ENCODE measurements around the gene ZNF878. TPM values are rescaled to one million over a fixed set of nuclear protein-coding genes. Genes with fewer than 3 reads are reported as not detected.

ZNF878 gene
- total RNA-seq, 2 experiments from 2014 or later = 0.57 to 0.80 TPM

DNA sequence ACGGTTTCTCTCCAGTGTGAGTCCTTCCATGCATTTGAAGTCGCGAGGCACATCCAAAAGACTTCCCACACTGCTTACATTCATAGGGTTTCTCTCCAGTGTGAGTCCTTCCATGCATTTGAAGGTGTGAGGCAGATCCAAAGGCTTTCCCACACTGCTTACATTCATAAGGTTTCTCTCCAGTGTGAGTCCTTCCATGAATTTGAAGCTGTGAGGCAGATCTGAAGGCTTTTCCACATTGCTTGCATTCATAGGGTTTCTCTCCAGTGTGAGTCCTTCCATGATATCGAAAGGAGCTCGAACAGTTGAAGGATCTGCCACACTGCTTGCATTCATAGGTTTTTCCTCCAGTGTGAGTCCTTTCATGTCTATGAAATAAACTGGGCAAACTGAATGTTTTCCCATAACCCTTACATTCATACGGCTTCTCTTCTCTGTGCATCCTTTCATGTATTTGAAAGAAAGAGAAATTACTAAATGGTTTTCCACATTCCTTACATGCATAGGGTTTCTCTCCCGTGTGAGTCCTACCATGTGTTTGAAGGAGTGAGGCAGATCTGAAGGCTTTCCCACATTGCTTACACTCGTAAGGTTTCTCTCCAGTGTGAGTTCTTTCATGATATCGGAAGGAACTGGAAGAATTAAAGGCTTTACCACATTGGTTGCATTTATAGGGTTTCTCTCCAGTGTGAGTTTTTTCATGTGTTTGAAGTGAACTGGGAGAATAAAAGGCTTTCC is 37.6 kb downstream of the ZNF878 start:
- H3K4me1 Mint-ChIP-seq (ENCODE audit: low read depth) = no peaks in the 10 kb centered on the region
- peaks cover 67% of the 10 kb centered on the region for H3K9me3 Mint-ChIP-seq
- DNase-seq = no peak
- H3K27me3 Mint-ChIP-seq = no peaks in the 10 kb centered on the region
- no peak overlapping the region for H3K4me3 Mint-ChIP-seq
- ChIA-PET POLR2A (no interaction called here), CTCF (no interaction called here)
- H3K27ac Mint-ChIP-seq = no peak overlapping the region
- intact Hi-C loops (cut with micrococcal nuclease) = no loop called here
- H3K36me3 Mint-ChIP-seq = peaks cover 75% of the 10 kb centered on the region

- Mint-ChIP-seq H3K9me3 (no peaks in the 10 kb centered on the region), H3K36me3 (peaks cover 29% of the 10 kb centered on the region), H3K4me1 (ENCODE audit: low read depth) (peaks cover 20% of the 10 kb centered on the region), H3K27ac (peak overlapping the region; percentile 72), H3K4me3 (no peak overlapping the region), H3K27me3 (no peaks in the 10 kb centered on the region)
- ChIA-PET CTCF (interaction anchor here (1.0 to 2.5 kb wide), 7 partner anchors 11 to 203 kb away, joined by 3 to 9 read pairs (median 4); partner anchors contain the start of genes ZNF491 and ZNF700), POLR2A (interaction anchor here (1.1 kb wide), 1 partner anchor 12 kb away, joined by 3 read pairs; no protein-coding TSS in a partner anchor)
- peak; percentile 54 for DNase-seq
- intact Hi-C loops (cut with micrococcal nuclease) = loop anchor here (1.0 to 2.0 kb wide), 3 partner anchors 12 to 76 kb away; partner anchors contain the start of gene ZNF878
Observed at GRCh38 chr19:12000152-12000981, 52.4 kb downstream of the ZNF878 start.

DNA sequence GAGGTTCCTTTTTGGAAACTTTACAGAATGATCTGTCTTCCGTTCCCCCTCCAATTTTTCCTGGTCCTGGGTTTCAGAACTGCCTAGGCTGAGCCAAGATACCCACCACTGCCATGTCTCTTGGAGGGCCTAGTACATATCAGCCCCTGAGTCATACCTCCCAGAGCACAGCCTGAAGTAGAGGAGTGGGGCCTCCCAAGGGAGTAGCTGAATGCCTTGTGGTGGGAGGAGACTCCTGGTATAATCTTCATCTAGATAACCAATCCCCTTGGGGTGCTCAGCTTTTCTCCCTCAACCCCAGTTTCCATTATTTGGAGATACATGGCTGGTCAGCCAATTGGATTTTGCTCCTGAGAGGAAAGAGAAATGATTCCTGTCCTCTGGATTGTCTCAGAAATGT is 57.6 kb downstream of the ZNF878 start:
- Mint-ChIP-seq H3K36me3 (peaks cover 8% of the 10 kb centered on the region), H3K27ac (no peak overlapping the region), H3K27me3 (no peaks in the 10 kb centered on the region), H3K9me3 (no peaks in the 10 kb centered on the region), H3K4me3 (no peak overlapping the region), H3K4me1 (ENCODE audit: low read depth) (peaks cover 19% of the 10 kb centered on the region)
- DNase-seq = no peak
- POLR2A ChIA-PET = no interaction called here
- intact Hi-C loops (cut with micrococcal nuclease) = no loop called here
- CTCF ChIA-PET = no interaction called here

Other genes with a start within 250 kb of the ZNF878 start
- 1 to 10 TPM; 5.7 to 6.4 TPM for gene ZNF440, start 238.7 kb downstream of the ZNF878 start, total RNA-seq
- 1 to 10 TPM; 4.8 to 5.6 TPM for gene ZNF439, start 204.2 kb downstream of the ZNF878 start, total RNA-seq
- gene ZNF69, start 165.2 kb downstream of the ZNF878 start, total RNA-seq = 1 to 10 TPM in 1 of 2 experiments, under 1 TPM in 1; 0.94 to 1.5 TPM
- 10 to 100 TPM; 12.9 to 13.0 TPM for gene ZNF700, start 127.9 kb downstream of the ZNF878 start, total RNA-seq
- 1 to 10 TPM in 1 of 2 experiments, under 1 TPM in 1; 0.97 to 1.6 TPM for gene ZNF763, start 87.9 kb downstream of the ZNF878 start, total RNA-seq
- under 1 TPM; 0.27 to 0.33 TPM for gene ZNF433, start 17.3 kb downstream of the ZNF878 start, total RNA-seq
- 1 to 10 TPM; 2.5 TPM for gene ZNF844, start 11.8 kb upstream of the ZNF878 start, total RNA-seq
- 1 to 10 TPM; 1.5 to 2.7 TPM for gene ZNF20, start 87.4 kb upstream of the ZNF878 start, total RNA-seq
- gene ZNF625, start 103.8 kb upstream of the ZNF878 start, total RNA-seq = 1 to 10 TPM; 2.5 to 3.4 TPM
- gene ZNF136, start 110.1 kb upstream of the ZNF878 start, total RNA-seq = 10 to 100 TPM in 1 of 2 experiments, 1 to 10 TPM in 1; 9.5 to 12.8 TPM
- gene ZNF44, start 241.9 kb upstream of the ZNF878 start, total RNA-seq = 1 to 10 TPM; 7.5 to 8.9 TPM

Data from activated CD4-positive, alpha-beta memory T cell treated with anti-CD3 and anti-CD28 coated beads for 36 hours (primary cell).